ENCODE results near the gene GABRB2.
"Not testable (repeated sequence)": the region's sequence is repeated elsewhere in the genome, so short reads cannot be mapped to it uniquely, and the experiment has no call there.

The GABRB2 gene

DNA sequence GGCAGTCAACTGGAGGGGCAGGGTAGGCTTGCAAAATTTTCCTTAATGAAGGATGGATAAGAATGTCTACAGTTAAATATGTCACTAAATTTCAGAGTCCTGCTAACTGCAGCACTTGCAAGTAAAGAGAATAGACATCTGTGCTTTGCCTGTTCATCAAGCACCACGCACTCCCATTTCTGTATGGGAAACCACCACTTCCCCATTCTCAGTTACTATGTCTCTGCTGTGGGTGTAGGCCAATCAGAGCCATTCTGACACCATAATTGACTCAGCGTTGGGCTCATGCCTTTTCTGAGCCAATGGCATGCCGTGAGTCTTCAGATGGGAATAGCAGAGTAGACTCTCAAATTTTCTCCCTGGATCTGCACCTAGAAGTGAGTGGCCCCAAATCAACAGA, 247.5 kb downstream of the GABRB2 start:
- DNase-seq (ENCODE audit: low read depth in 2 of 2): no peak

DNA sequence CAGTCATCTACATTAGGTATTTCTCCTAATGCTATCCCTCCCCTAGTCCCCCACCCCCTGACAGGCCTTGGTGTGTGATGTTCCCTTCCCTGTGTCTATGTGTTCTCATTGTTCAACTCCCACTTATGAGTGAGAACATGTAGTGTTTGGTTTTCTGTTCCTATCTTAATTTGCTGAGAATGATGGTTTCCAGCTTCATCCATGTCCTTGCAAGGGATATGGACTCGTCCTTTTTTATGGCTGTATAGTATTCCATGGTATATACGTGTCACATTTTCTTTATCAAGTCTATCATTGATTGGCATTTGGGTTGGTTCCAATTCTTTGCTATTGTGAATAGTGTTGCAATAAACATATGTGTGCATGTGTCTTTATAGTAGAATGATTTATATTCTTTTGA, 249.1 kb downstream of the GABRB2 start:
- not testable (repeated sequence) for DNase-seq (ENCODE audit: low read depth in 2 of 2)

DNA sequence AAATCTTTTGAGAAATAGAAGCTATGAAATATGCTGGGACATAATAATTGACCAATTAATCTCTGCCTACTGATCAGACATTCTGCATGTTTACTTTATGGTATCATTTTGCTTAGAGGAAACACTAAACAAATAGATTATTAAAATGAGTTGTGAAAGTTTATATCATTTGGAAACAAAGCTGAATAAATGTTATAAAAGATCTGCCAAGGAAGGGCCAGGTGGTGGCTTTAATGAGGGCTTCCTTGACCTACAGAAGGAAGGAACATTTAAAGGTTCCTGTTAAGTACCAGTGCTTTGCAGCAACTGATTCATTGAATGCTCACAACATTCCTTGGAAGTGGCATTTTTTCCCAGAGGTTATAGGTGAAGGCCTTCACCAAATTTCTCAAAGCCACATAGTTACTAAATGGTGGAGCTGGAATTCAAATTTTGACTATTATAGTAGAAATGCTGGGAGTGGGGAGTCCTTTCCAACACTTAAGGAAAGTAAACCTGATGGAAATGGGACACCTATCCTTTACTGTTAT, 250.7 kb downstream of the GABRB2 start:
- no peak for DNase-seq (ENCODE audit: low read depth in 2 of 2)

DNA sequence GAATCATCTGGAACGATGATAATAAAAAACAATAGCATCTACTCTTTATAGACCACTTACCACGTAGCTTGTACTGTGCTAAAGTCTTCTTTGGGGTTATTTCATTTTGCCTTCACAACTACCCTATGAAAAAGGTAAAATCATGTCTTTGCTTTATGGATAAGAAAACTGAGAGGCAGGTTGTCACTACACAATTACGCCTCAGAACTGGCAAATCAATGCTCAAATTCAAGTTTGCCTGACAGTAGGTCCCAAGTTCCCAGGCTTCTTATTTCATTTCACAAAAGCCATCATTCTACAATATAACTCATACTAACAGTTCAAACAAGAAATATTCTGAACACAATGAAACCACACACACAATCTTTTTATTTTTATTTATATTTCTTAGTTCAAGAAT, 258.5 kb downstream of the GABRB2 start:
- no peak for DNase-seq (ENCODE audit: low read depth in 2 of 2)

DNA sequence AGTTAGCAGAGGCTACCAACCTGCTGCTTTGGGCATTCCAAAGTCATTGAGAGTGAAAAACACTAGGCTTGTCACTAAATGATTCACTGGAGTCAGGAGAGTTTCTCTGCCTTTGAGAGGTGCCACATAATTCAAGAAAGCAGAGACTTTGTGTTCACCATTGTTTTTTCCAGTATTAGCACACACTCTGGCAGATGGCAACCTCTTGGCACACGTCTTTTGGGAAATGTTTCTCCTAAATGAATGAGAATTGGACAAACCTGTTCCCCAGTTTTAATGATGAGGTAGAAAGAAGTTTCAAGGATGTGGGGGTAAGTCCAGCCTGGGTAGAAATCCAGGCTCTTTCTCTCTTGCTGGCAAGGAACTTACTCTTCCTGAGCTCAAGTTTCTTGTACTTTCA, 259.1 kb downstream of the GABRB2 start:
- DNase-seq (ENCODE audit: low read depth in 2 of 2): no peak

DNA sequence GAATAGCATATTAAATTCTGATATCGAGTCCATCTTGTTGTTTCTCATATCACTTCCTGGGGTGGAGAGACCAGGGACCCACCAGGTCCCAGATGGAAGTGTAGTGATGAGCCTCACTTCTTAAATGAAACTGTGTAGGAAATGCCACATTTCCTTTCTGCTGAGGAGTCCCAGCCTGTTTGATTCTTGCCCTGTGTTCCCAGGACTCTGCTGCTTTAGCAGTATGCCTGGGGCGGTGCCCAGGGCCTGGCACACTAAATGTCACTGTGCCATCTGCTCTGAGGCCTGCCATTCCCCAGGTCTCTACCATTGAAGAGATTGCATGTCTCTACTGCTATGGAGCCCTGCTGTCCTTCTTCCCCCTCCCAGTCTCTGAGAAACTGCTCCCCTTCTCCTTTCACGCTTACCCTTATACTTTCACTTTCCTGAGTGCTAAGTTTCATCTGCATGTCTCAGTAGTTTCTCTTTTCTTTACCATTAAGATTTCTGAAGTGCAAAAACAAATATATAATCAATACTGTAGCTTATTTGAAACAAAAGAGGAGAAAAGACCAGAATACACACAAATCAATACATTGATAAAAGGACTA, 260.4 kb downstream of the GABRB2 start:
- no peak for DNase-seq (ENCODE audit: low read depth in 2 of 2)

DNA sequence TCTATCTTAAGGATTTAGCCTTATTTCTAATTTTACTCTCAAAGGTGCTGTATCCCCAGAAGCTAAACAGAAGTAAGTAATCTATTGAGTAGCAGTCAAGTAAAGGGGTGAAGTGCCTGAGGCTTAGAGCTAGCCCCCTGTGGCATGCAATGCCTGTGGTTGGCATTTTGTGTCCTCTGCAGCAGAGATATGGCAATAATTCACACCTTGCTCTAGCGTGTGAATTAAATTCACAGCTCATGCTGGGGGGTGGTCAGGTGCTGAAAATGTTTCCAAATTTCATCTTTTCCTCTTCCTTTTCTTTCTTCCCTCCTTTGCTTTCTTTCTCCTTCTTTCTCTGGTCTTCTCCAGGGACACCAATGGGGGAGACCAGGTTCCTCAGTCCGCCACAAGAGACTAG, 262.1 kb downstream of the GABRB2 start:
- DNase-seq (ENCODE audit: low read depth in 2 of 2): no peak

DNA sequence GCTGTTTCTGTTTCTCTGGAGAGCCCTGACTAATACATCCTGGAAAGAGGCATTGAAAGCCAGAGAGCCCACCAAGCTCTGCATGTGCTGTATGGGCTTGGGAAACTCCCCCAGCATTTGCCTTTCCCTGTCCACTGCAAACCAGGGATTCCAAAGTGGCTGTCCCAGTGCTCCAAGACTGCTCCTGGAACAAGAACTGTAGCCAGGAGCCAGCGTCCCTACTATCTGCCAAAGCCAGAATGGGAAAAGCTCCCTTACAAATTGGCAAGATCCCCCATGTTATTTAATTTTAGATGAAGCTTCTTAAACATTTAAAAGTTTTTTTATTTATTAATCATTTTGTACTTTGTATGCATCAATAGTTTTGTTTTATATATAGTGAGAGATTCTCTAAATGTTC, 263.2 kb downstream of the GABRB2 start:
- no peak for DNase-seq (ENCODE audit: low read depth in 2 of 2)

DNA sequence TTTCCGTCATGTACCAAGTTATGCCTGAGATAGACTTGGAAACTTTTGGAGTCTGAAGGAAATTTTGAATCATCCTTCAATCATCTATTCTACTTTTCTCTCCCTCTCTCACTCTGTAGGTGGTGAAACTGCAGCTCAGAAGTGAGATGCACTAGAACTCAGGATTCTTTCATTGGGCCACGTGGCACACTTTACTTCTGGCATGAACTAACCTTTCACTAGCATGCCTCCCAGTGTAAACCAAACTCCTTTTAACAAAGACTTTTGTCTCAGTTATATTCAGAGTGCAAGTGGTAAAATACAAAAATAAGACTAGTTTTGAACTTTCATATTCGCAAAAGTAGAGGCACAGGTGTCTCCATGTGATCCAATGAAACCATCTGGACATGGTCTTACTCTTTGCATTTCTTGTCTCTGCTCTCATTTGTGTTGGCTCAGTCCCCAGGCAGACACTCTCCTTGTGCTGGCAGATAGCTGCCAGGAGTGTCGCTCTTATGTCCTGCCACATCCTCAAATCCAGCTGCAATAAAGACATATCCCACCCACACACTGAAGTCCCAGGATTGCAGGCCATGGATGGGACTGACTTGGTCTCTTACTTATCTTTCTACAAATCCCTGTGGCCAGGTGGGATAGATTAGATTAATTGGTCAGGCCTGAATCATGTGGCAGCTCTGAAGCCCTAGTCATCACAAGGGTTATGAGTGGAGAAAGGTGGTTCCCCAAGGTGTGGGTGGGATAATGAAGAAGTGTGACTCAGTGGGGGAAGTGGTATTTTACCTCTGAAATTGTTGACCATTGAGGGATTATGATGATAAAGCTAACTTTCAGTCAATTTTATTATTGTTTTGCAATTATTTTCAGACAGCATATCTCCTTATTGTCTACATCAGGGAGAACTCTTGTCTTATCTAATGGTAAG, 267.5 kb downstream of the GABRB2 start:
- DNase-seq (ENCODE audit: low read depth in 2 of 2): no peak

DNA sequence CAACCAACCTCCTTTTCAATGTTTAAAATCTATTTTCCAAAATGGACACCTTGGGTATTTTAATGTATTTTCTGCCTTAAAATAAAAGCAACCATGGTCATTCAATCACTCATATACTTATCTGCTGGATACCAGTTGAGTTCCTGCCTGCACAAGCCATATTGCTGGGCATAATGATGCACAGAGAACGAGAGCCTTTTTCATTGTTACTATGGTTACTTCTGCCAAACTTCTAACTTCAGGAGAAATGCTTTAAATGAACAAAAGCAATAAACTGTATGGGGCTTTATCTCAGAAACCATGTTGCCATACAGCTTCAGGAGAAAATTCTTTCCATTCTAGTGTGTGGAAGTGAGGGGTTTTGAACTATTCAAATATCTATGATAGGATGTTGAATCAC, 269.5 kb downstream of the GABRB2 start:
- DNase-seq (ENCODE audit: low read depth in 2 of 2): no peak

DNA sequence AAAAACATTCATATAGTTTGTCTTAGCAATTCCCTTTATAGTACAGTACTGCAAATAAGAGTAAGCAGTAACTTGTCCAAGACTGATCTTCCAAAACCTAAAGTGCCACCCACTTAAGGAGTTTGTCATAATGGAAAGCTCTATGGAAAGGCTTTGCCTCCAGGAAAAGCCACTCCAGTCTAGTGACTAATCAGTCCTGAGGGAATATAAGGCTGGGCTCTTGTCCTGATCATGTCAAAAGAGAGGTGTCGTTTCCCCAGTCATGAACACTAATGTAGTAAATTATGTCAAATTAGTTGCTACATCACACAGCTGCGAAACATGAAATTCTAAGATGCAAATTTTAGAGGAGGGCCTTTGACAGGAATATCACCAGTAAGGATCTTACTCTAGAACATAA, 271.6 kb downstream of the GABRB2 start:
- no peak for DNase-seq (ENCODE audit: low read depth in 2 of 2)

DNA sequence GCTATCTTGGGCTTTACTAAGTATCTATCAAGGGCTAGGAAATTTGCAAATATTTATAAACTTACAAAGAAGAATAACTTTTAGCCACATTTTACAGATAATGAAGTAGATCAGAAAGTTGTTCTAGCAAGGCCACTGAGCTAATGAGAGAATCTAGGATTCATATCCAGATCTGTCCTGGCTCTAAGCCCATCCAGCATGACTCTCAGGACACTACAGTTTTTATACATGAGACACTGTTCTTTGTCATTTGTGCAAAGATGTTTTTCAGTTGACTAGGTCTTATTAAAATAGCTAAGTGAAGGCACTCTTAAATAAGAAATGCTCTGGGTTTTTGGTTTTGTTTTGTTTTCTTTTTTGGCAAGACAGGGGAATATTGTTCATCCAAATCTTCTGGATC, 273.1 kb downstream of the GABRB2 start:
- DNase-seq (ENCODE audit: low read depth in 2 of 2): no peak

DNA sequence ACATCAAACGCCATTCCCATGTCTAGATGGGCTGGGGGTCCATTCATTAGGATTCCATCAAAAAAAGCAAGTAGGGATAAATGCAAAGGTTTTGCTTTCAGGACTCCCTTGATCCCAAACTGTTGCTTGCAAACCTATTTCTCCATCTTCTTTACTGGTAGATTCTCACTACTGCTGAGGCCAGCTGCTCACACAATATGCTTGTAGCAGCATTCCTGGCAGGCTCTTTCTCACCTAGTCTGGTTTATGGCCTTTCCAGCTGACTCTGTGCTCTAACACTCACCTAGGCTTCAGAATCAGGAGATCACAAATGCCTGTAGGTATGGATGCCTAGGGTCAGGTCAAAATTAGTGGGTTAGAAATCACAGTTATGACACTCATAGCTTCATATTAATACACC, 274.7 kb downstream of the GABRB2 start:
- DNase-seq (ENCODE audit: low read depth in 2 of 2): no peak

DNA sequence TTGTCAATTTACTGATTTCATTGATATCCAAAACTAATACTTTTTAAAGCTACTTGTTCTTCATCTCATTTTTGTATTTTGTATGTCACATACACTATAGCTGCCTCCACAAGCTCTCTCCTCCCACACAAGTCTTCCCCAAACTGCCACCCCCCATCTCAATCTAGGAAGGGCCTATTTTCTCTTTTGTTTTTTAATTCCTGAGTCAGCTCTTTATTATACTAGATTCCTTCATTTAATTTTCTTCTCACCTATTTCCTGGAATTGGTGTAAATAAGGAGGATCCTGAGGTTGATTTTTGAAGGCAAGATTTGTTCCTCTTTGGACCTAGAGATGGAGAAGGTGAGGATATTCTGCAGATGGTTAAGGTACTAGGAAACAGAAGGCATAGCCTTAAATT, 277.4 kb downstream of the GABRB2 start:
- no peak for DNase-seq (ENCODE audit: low read depth in 2 of 2)

DNA sequence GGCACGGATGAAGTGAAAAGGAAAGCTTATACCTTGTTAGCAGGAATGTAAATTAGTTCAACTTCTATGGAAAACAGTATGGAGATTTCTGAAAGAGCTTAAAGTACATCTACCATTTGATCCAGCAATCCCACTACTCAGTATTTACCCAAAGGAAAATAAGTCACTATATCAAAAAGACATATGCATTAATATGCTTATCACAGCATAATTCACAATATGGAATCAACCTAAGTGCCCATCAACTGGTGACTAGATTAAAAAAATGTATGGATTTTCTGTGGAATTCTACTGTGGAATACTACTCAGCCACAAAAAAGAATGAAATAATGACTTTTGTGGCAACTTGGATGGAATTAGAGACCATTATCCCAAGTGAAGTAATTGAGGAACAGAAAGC, 279.6 kb downstream of the GABRB2 start:
- no peak for DNase-seq (ENCODE audit: low read depth in 2 of 2)

DNA sequence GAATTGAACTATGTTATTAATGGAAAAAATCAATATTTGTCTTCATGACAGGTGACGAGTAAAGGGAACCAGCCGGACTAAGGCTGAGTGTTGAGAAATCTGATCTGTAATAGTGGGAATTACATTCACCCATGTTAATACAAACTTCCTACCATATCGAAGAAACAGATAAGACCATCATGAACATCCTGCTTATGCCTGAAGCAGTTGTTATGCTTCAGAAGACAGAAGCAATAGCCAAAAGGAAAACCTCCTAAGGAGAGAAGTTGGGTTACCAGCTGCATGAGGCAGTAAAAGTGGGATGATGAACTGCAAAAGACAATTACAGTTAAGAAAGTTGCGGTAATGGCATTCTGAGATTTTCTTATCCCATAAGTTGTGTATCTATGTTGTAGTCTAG, 281.5 kb downstream of the GABRB2 start:
- no peak for DNase-seq (ENCODE audit: low read depth in 2 of 2)

DNA sequence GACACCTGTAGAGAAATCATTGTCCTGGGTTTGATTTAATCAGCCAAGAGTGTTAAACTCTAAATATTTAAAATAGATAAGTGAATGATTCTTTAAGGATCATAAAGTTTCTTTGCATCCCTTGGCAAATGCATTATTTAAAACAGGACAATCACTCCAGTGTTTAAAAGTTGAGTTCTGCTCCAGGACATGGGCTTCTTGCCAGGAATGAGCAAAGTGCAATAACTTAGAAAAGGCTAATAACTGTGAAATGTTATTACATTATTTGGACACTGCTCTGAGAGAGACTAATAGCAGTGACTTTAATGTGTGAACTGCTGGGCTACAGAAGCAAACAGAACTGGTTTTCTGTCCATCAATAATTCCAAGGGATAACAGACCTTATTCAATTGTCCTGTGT, 283.3 kb downstream of the GABRB2 start:
- no peak for DNase-seq (ENCODE audit: low read depth in 2 of 2)

DNA sequence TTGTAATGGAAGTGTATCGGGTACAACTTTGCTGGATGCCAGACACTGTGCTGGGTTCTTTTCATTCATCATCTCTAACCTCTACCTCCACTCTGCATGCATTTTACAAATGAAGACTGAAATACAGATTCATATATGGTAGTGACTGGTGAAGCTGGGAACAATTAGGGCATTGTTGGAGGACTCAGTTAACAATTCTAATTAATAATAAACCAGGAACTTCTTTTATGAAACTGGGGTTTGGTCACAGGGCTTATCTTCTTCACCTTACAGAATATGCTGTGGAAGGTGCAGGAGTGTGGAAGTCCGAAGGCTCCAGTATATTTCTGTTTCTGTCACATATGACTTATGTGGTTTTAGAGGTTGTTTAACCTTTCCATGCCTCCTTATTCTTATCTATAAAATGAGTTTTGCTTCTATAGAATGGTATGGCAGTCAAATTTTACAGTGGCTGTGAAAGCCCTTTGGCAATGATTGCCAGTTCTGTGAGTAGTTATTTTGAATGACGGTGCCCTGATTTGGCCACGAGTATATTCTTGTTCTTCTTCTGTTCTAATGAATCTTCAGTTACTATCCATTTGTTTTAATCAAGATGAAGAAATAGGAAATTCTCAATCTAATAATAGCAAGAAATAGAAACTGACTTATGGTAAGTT, 284.7 kb downstream of the GABRB2 start:
- no peak for DNase-seq (ENCODE audit: low read depth in 2 of 2)

DNA sequence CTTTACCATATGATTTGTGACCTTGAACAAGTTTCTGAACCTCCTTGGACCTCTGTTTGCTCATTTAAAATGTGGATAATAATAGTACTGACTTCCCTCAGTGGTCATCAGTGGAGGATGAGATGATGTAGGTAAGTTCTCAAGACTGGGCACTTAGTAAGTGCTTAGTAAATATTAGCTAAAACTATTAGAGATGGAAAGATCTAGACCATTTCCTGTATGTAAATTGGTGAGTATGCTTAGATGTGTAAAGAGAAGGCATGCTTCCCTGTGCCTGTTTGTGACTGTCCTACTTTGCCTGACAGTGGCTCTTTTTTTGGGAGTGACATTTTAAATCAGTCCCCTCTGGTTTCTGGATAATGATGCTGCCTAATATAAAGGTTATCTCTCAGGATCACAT, 288.1 kb downstream of the GABRB2 start:
- no peak for DNase-seq (ENCODE audit: low read depth in 2 of 2)

DNA sequence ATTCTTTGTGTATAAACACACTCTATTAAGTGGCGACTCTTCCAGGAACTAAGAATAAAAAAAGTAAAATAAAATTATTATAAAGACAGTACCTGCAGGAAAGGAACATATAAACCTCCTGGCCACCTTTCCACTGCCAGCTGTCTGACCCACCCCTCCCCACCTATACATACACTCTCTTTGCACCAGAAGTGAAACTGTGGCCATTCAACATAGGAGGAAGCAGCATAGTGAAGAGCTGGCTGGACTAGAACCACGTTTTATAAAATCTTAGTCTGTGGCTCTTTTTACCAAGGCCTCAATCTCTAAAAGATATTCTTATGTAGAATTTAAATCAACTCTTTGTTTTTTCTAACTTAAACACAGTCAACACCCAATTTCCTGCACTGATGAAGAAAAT, 289.6 kb downstream of the GABRB2 start:
- no peak for DNase-seq (ENCODE audit: low read depth in 2 of 2)

DNA sequence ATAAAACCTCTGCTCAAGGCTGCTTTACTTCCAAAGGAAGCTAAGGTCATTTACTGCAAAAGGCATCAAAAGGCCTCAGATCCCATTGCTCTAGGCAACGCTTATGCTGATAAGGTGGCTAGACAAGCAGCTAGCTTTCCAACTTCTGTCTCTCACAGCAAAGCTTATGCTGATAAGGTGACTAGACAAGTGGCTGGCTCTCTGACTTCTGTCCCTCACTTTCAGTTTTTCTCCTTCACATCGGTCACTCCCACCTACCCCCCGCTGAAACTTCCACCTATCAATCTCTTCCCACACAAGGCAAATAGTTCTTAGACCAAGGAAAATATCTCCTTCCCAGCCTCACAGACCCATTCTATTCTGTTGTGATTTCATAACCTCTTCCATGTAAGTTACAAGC, 293.6 kb downstream of the GABRB2 start:
- DNase-seq (ENCODE audit: low read depth in 2 of 2): not testable (repeated sequence)

DNA sequence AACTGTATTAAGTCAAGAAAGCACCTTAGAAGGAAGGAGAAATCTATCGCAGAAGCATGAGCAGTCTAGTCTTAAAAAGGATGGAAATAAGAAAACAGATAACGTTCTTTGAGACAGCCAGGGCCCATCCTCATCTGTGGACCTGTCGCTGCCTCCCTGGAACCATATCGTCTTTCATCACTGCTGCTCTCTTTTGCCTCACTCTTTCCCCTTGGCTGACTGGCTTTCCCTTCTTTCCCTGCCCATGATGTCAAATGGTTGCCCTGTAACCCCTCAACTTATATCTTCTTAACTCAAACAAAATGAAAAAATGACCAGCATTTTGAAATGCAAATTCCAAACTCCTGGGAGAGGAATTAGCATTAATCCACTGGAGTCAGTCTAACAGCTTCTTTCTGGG, 299.8 kb downstream of the GABRB2 start:
- no peak for DNase-seq (ENCODE audit: low read depth in 2 of 2)

DNA sequence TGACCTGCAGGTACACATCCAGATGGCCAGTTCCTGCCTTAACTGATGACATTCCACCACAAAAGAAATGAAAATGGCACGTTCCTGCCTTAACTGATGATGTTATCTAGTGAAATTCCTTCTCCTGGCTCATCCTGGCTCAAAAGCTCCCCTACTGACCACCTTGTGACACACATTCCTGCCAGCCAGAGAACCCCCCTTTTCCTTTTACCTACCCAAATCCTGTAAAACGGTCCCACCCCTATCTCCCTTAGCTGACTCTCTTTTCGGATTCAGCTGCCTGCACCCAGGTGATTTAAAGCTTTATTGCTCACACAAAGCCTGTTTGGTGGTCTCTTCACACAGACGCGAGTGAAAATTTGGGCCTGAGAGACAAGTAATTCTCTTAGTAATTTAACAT, 300.7 kb downstream of the GABRB2 start:
- DNase-seq (ENCODE audit: low read depth in 2 of 2): not testable (repeated sequence)
